Endodermal cell (in vitro differentiated cells): ENCODE data around the gene ZNF423. TPM values are rescaled to one million over a fixed set of nuclear protein-coding genes. Genes with fewer than 3 reads are reported as not detected.

ENCODE experiments used
- DNase-seq: peaks from one replicate; pipeline ENCODE4 v3.0.0-alpha.2; 2017
- H3K27ac ChIP-seq: 2 replicates; pipeline ENCODE4 v1.5.1; 2013; ENCODE audit warnings: mild to moderate bottlenecking, low read depth, low read length, moderate library complexity
- H3K27me3 ChIP-seq: 2 replicates; pipeline ENCODE4 v1.6.1; 2013; ENCODE audit warnings: mild to moderate bottlenecking, low read length, moderate library complexity; ENCODE audit not compliant: insufficient read depth, control insufficient read depth, poor library complexity, severe bottlenecking
- H3K36me3 ChIP-seq: 2 replicates; pipeline ENCODE4 v1.7.0; 2013; ENCODE audit warnings: mild to moderate bottlenecking, low read length, moderate library complexity; ENCODE audit not compliant: control insufficient read depth, insufficient read depth
- H3K4me1 ChIP-seq: one replicate; pipeline ENCODE4 v1.7.0; 2013; ENCODE audit warnings: low read length; ENCODE audit not compliant: control insufficient read depth, insufficient read depth
- H3K4me3 ChIP-seq: 2 replicates; pipeline ENCODE4 v1.5.1; 2013; ENCODE audit warnings: mild to moderate bottlenecking, low read length, moderate library complexity
- H3K9ac ChIP-seq: 2 replicates; pipeline ENCODE4 v1.6.1; 2013; ENCODE audit warnings: mild to moderate bottlenecking, low read length, moderate library complexity; ENCODE audit not compliant: poor library complexity, severe bottlenecking; ENCODE audit errors: extremely low read depth
- H3K9me3 ChIP-seq: 2 replicates; pipeline ENCODE4 v1.6.1; 2013; ENCODE audit warnings: mild to moderate bottlenecking, low read length, moderate library complexity; ENCODE audit not compliant: control insufficient read depth
- H3K27ac Mint-ChIP-seq: 2 replicates; pipeline ENCODE4 v1.8.0; 2020; ENCODE audit warnings: mixed read lengths
- H3K27me3 Mint-ChIP-seq: 2 replicates; pipeline ENCODE4 v1.8.0; 2021; ENCODE audit warnings: mild to moderate bottlenecking, mixed read lengths; ENCODE audit not compliant: insufficient read depth
- H3K36me3 Mint-ChIP-seq: 2 replicates; pipeline ENCODE4 v1.8.0; 2020; ENCODE audit warnings: low read depth, mixed read lengths
- H3K4me1 Mint-ChIP-seq: 2 replicates; pipeline ENCODE4 v1.8.0; 2020; ENCODE audit warnings: mixed read lengths
- H3K4me3 Mint-ChIP-seq: 2 replicates; pipeline ENCODE4 v1.8.0; 2020; ENCODE audit warnings: mild to moderate bottlenecking, moderate library complexity, mixed read lengths
- H3K9me3 Mint-ChIP-seq: 2 replicates; pipeline ENCODE4 v1.8.0; 2020; ENCODE audit warnings: mild to moderate bottlenecking, mixed read lengths
- CTCF ChIP-seq: fragments of 200-600 bp; sonication (generic); conservative IDR thresholded peaks from 2 replicates; pipeline ENCODE4 v1.5.0; 2021; ENCODE audit warnings: antibody characterized with exemption, mild to moderate bottlenecking
- WGBS, 2 experiments: methylation state at CpG; one replicate each; pipeline versions ENCODE4 v1.1.5 to v1.1.7; 2013; ENCODE audit warnings: missing lambda C conversion rate in 2 of 2, mixed read lengths in 1 of 2; ENCODE audit not compliant: insufficient coverage in 1 of 2, insufficient read length in 1 of 2; 5-methylcytosine and 5-hydroxymethylcytosine counted together
- total RNA-seq, 2 donors: library from RNA; stranded (reverse); fragmentation: NEBNext Ultra II Directional in 1 of 2; extraction: Animal tissue kit (Norgen Biotek cat#: 25700) in 1 of 2; gene quantifications; 2 replicates in 1 of 2; 3 replicates in 1 of 2; pipeline ENCODE4 v1.2.1, GENCODE V29; 2021

The ZNF423 gene
- total RNA-seq, 2 donors from 2014 or later: 30.3 to 41.9 TPM

- Histone ChIP-seq H3K4me1 (peaks cover 9% of the 10 kb centered on the region), H3K4me3 (peak overlapping the region; percentile 77), H3K27me3 (peaks cover 41% of the 10 kb centered on the region), H3K36me3 (no peaks in the 10 kb centered on the region), H3K27ac (peak overlapping the region; percentile 57), H3K9ac (no peak overlapping the region), H3K9me3 (no peaks in the 10 kb centered on the region)
- peak; percentile 99 for TF ChIP-seq CTCF
- 0 to 1% methylated on average over 21 to 52 of the region's 52 CpGs for WGBS, 2 experiments
- Mint-ChIP-seq H3K4me1 (peaks cover 20% of the 10 kb centered on the region), H3K27me3 (peaks cover 39% of the 10 kb centered on the region), H3K36me3 (no peaks in the 10 kb centered on the region), H3K27ac (peak overlapping the region; percentile 42), H3K9me3 (no peaks in the 10 kb centered on the region), H3K4me3 (peak overlapping the region; percentile 78)
- DNase-seq: peak; percentile 93
Measured at GRCh38 chr16:49857423-49858181, 1.7 kb upstream of the ZNF423 start.

GRCh38 chr16:49856672-49857330 lies 889 bp upstream of the ZNF423 start:
- Histone ChIP-seq H3K9me3 (no peaks in the 10 kb centered on the region), H3K4me3 (peak overlapping the region; percentile 78), H3K27ac (peak overlapping the region; percentile 78), H3K27me3 (peaks cover 35% of the 10 kb centered on the region), H3K4me1 (peaks cover 13% of the 10 kb centered on the region), H3K9ac (peak overlapping the region; percentile 49), H3K36me3 (no peaks in the 10 kb centered on the region)
- H3K27me3 Mint-ChIP-seq: peaks cover 33% of the 10 kb centered on the region
- WGBS, 2 experiments: 0% methylated on average over 17 to 86 of the region's 86 CpGs
- peaks cover 27% of the 10 kb centered on the region for H3K4me1 Mint-ChIP-seq
- no peak overlapping the region for H3K27ac Mint-ChIP-seq
- no peak for TF ChIP-seq CTCF
- DNase-seq: peak; percentile 93
- peak overlapping the region; percentile 78 for H3K4me3 Mint-ChIP-seq
- H3K36me3 Mint-ChIP-seq: no peaks in the 10 kb centered on the region
- no peaks in the 10 kb centered on the region for H3K9me3 Mint-ChIP-seq

GRCh38 chr16:49855280-49855821 lies 561 bp downstream of the ZNF423 start:
- H3K9me3 Mint-ChIP-seq: no peaks in the 10 kb centered on the region
- H3K36me3 Mint-ChIP-seq: no peaks in the 10 kb centered on the region
- H3K27ac Mint-ChIP-seq: no peak overlapping the region
- peaks cover 20% of the 10 kb centered on the region for H3K4me1 ChIP-seq
- no peak for TF ChIP-seq CTCF
- peaks cover 22% of the 10 kb centered on the region for H3K27me3 Mint-ChIP-seq
- H3K27ac ChIP-seq: peak overlapping the region; percentile 86
- peak overlapping the region; percentile 41 for H3K9ac ChIP-seq
- DNase-seq: peak; percentile 95
- peaks cover 40% of the 10 kb centered on the region for H3K4me1 Mint-ChIP-seq
- peaks cover 30% of the 10 kb centered on the region for H3K27me3 ChIP-seq
- no peaks in the 10 kb centered on the region for H3K9me3 ChIP-seq
- WGBS, 2 experiments: 0% methylated on average over 11 to 68 of the region's 75 CpGs
- H3K36me3 ChIP-seq: no peaks in the 10 kb centered on the region
- peak overlapping the region; percentile 78 for H3K4me3 Mint-ChIP-seq
- peak overlapping the region; percentile 62 for H3K4me3 ChIP-seq
